Gastroesophageal sphincter (tissue), 4 donors: Measurements from ENCODE around the gene FAM111B. TPM values are rescaled to one million over a fixed set of nuclear protein-coding genes. Genes with fewer than 3 reads are reported as not detected.

Source experiments
- ATAC-seq: fragments of 150-250 bp; one replicate; pipeline ENCODE4 v1.9.1; 2016; ENCODE audit warnings: mild to moderate bottlenecking, moderate library complexity
- H3K27ac ChIP-seq, 4 donors: fragments of 200-600 bp; sonication (generic) in 3 of 4; 1 replicate in 3 of 4; 2 replicates in 1 of 4; pipeline ENCODE4 v1.5.1; 2016 to 2019
- H3K27me3 ChIP-seq: fragments of 200-600 bp; sonication (generic); one replicate; pipeline ENCODE4 v1.5.1; 2019
- H3K36me3 ChIP-seq, 2 donors: fragments of 200-600 bp; sonication (generic); one replicate each; pipeline ENCODE4 v1.5.1; 2019; ENCODE audit warnings: control low read depth in 1 of 2
- H3K4me1 ChIP-seq, 3 donors: fragments of 200-600 bp; sonication (generic); 1 replicate in 2 of 3; 2 replicates in 1 of 3; pipeline ENCODE4 v1.5.1; 2016 to 2019; ENCODE audit warnings: control low read depth in 2 of 3
- H3K4me3 ChIP-seq, 2 donors: fragments of 200-600 bp; sonication (generic); one replicate each; pipeline ENCODE4 v1.5.1; 2019; ENCODE audit warnings: mild to moderate bottlenecking in 1 of 2, moderate library complexity in 1 of 2
- H3K9me3 ChIP-seq, 3 donors: fragments of 200-600 bp; sonication (generic); one replicate each; pipeline ENCODE4 v1.5.1; 2017 to 2019; ENCODE audit warnings: control low read depth in 2 of 3
- CTCF ChIP-seq, 4 experiments: fragments of 200-600 bp in 2 of 4; fragments of 450-650 bp in 2 of 4; sonication (generic) in 1 of 4; IDR thresholded peaks; one replicate each; pipeline ENCODE4 v1.5.1; 2017 to 2019; ENCODE audit warnings: antibody characterized with exemption in 4 of 4, mild to moderate bottlenecking in 2 of 4, moderate library complexity in 2 of 4
- EP300 ChIP-seq: sonication (generic); formaldehyde crosslinking; IDR thresholded peaks from one replicate; pipeline ENCODE4 v1.6.1; 2017; ENCODE audit warnings: antibody characterized with exemption, mild to moderate bottlenecking
- POLR2A ChIP-seq, 2 donors: fragments of 450-650 bp; IDR thresholded peaks; one replicate each; pipeline ENCODE4 v1.6.1; 2017; ENCODE audit warnings: antibody characterized with exemption in 2 of 2, mild to moderate bottlenecking in 2 of 2, moderate library complexity in 1 of 2
- POLR2AphosphoS5 ChIP-seq: sonication (generic); formaldehyde crosslinking; IDR thresholded peaks from one replicate; pipeline ENCODE4 v1.6.1; 2017; ENCODE audit warnings: antibody characterized with exemption
- WGBS, 2 donors: methylation state at CpG; one replicate each; pipeline ENCODE4 v1.1.5; 2018; ENCODE audit warnings: low coverage in 1 of 2; 5-methylcytosine and 5-hydroxymethylcytosine counted together
- total RNA-seq, 4 donors: library from RNA; depleted of rRNA; stranded (reverse); fragments of >200 nt; gene quantifications; one replicate each; pipeline ENCODE4 v1.1.0, GENCODE V29; 2016

The FAM111B gene
- total RNA-seq, 4 donors from 2014 or later, result 0.13 to 1.4 TPM; not detected in 2

- Histone ChIP-seq H3K36me3 (peaks cover 0 to 14% of the 10 kb centered on the region in 2 donors), H3K27ac (peak overlapping the region; percentile 53 to 93 (median 89)), H3K4me3 (peak overlapping the region; percentile 72 to 78), H3K9me3 (no peaks in the 10 kb centered on the region), H3K27me3 (no peaks in the 10 kb centered on the region), H3K4me1 (peaks cover 0 to 32% (median 4%) of the 10 kb centered on the region in 3 donors)
- no peak for ATAC-seq
- TF ChIP-seq POLR2AphosphoS5 (no peak), CTCF (IDR thresholded peaks at IDR 0.05) (no peak), EP300 (no peak), POLR2A (IDR thresholded peaks at IDR 0.05) (no peak)
- 4 to 5% methylated on average over 3 of the region's 3 CpGs for WGBS, 2 donors
Measured at GRCh38 chr11:59141673-59142460, 34.8 kb downstream of the FAM111B start.

GRCh38 chr11:59142530-59143507, 35.8 kb downstream of the FAM111B start, which contains the start of gene FAM111A:
FAM111A (plus strand) TSS chr11:59142856; CDS start chr11:59148873, 6,017 bp downstream.
- WGBS, 2 donors, result 0 to 1% methylated on average over 6 to 37 of the region's 50 CpGs
- peak; percentile 90 for ATAC-seq
- Histone ChIP-seq H3K27ac (peak within 1 kb of the TSS; percentile 53 to 93 (median 89)), H3K4me1 (peaks cover 0 to 32% (median 4%) of the 10 kb centered on the region in 3 donors), H3K27me3 (no peaks in the 10 kb centered on the region), H3K36me3 (peaks cover 0 to 5% of the 10 kb centered on the region in 2 donors), H3K4me3 (peak within 1 kb of the TSS; percentile 72 to 78), H3K9me3 (no peaks in the 10 kb centered on the region)
- TF ChIP-seq EP300 (no peak), POLR2AphosphoS5 (peak; percentile 54), POLR2A (IDR thresholded peaks at IDR 0.05) (peak; percentile 17 to 24), CTCF (IDR thresholded peaks at IDR 0.05) (peak in 2 of 4 experiments; percentile 10 to 45)

- ATAC-seq, result no peak
- Histone ChIP-seq H3K36me3 (peaks cover 0 to 7% of the 10 kb centered on the region in 2 donors), H3K9me3 (no peaks in the 10 kb centered on the region), H3K4me3 (peak overlapping the region; percentile 52 to 78), H3K27ac (peak overlapping the region; percentile 51 to 93 (median 89)), H3K27me3 (no peaks in the 10 kb centered on the region), H3K4me1 (peaks cover 0 to 32% (median 4%) of the 10 kb centered on the region in 3 donors)
- TF ChIP-seq POLR2AphosphoS5, result no peak
- TF ChIP-seq CTCF (IDR thresholded peaks at IDR 0.05), result no peak
- TF ChIP-seq EP300, result no peak
- no peak for TF ChIP-seq POLR2A (IDR thresholded peaks at IDR 0.05)
- 78 to 100% methylated on average over 1 of the region's 1 CpG for WGBS, 2 donors
Measured at GRCh38 chr11:59144096-59144495, 37.1 kb downstream of the FAM111B start.

- ATAC-seq, result peak; percentile 77
- H3K4me1 ChIP-seq, result peaks cover 0 to 32% (median 4%) of the 10 kb centered on the region in 3 donors
- no peaks in the 10 kb centered on the region for H3K27me3 ChIP-seq
- H3K4me3 ChIP-seq, result peak overlapping the region; percentile 52 to 78
- H3K27ac ChIP-seq, result peak overlapping the region; percentile 51 to 93 (median 89)
- WGBS, 2 donors, result 0% methylated on average over 8 to 10 of the region's 39 CpGs
- TF ChIP-seq CTCF (IDR thresholded peaks at IDR 0.05) (peak in 1 of 4 experiments; percentile 20), EP300 (no peak), POLR2A (IDR thresholded peaks at IDR 0.05) (no peak), POLR2AphosphoS5 (peak; percentile 52)
- no peaks in the 10 kb centered on the region for H3K9me3 ChIP-seq
- peaks cover 0 to 7% of the 10 kb centered on the region in 2 donors for H3K36me3 ChIP-seq
Measured at GRCh38 chr11:59144579-59145345, 37.7 kb downstream of the FAM111B start.
